K562 (cell line): ENCODE results near the gene CTDSPL. TPM values are rescaled to one million over a fixed set of nuclear protein-coding genes. Genes with fewer than 3 reads are reported as not detected.

Experiments
- CHD7 ChIP-seq: fragments of 200-600 bp; sonication (generic); IDR thresholded peaks from one replicate; pipeline ENCODE4 v1.6.1; 2012; ENCODE audit warnings: mild to moderate bottlenecking, low read depth, low read length, inconsistent platforms
- FIP1L1 ChIP-seq: fragments of 200-400 bp; formaldehyde crosslinking; IDR thresholded peaks from 2 replicates; pipeline ENCODE4 v1.6.1; 2018; ENCODE audit warnings: mild to moderate bottlenecking, low read depth, low read length; ENCODE audit not compliant: poor library complexity, severe bottlenecking
- MCM2 ChIP-seq: fragments of 450-650 bp; IDR thresholded peaks from 2 replicates; pipeline ENCODE4 v1.6.1; 2017; ENCODE audit warnings: low read depth, mild to moderate bottlenecking
- MEIS2 ChIP-seq: fragments of 450-650 bp; IDR thresholded peaks from 2 replicates; pipeline ENCODE4 v1.6.1; 2014; ENCODE audit warnings: mild to moderate bottlenecking; ENCODE audit not compliant: partially characterized antibody
- OTX1 ChIP-seq: fragments of 450-650 bp; formaldehyde crosslinking; IDR thresholded peaks from 2 replicates; pipeline ENCODE4 v1.4.0; 2022; ENCODE audit warnings: mild to moderate bottlenecking
- PHB ChIP-seq: fragments of 250-450 bp; sonication (Bioruptor Pico); IDR thresholded peaks from 2 replicates; pipeline ENCODE4 v1.5.0; 2021
- RBM25 ChIP-seq: fragments of 200-400 bp; formaldehyde crosslinking; IDR thresholded peaks from 2 replicates; pipeline ENCODE4 v1.6.1; 2018; ENCODE audit warnings: low read length, low read depth, moderate library complexity; ENCODE audit not compliant: severe bottlenecking
- RFX1 ChIP-seq: fragments of 450-650 bp; IDR thresholded peaks from 2 replicates; pipeline ENCODE4 v1.6.1; 2016; ENCODE audit warnings: mild to moderate bottlenecking, moderate library complexity
- SFPQ ChIP-seq: fragments of 200-400 bp; formaldehyde crosslinking; IDR thresholded peaks from 2 replicates; pipeline ENCODE4 v1.6.1; 2017; ENCODE audit warnings: mild to moderate bottlenecking, low read depth, low read length, moderate library complexity
- SMARCA4 ChIP-seq: fragments of 450-650 bp; IDR thresholded peaks from 2 replicates; pipeline ENCODE4 v1.6.1; 2016
- SMARCB1 ChIP-seq: IDR thresholded peaks from 2 replicates; pipeline ENCODE4 v1.6.1; 2011; ENCODE audit warnings: improper control_type of control experiment, low read depth; ENCODE audit not compliant: insufficient read length
- TBP ChIP-seq: optimal IDR thresholded peaks from 2 replicates; pipeline ENCODE3; 2011; ENCODE audit warnings: low read depth, low read length, improper control_type of control experiment
- TCF7 ChIP-seq: sonication (generic); IDR thresholded peaks from 2 replicates; pipeline ENCODE4 v1.6.1; 2016; ENCODE audit warnings: antibody characterized with exemption, borderline replicate concordance
- USF2 ChIP-seq: sonication (generic); formaldehyde crosslinking; IDR thresholded peaks from 2 replicates; pipeline ENCODE4 v1.5.0; 2020; ENCODE audit warnings: missing genetic modification reagents
- ZFP36 ChIP-seq: fragments of 150-350 bp; IDR thresholded peaks from 2 replicates; pipeline ENCODE4 v1.6.1; 2018; ENCODE audit warnings: low read length, low read depth; ENCODE audit not compliant: partially characterized antibody
- ZNF124 ChIP-seq: sonication (generic); formaldehyde crosslinking; IDR thresholded peaks from 2 replicates; pipeline ENCODE4 v1.8.1; 2022; ENCODE audit warnings: missing genetic modification reagents
- ZNF217 ChIP-seq: sonication (generic); formaldehyde crosslinking; IDR thresholded peaks from 2 replicates; pipeline ENCODE4 v1.8.0; 2022; ENCODE audit warnings: mild to moderate bottlenecking, missing genetic modification reagents
- polyA plus RNA-seq, 8 experiments: library from polyadenylated mRNA; depleted of rRNA in 4 of 8; stranded (reverse) in 5 of 8; unstranded in 3 of 8; fragments of >200 nt; fragmentation: Nextera tagmentation in 2 of 8; fragmentation: Illumina TruSeq in 1 of 8; extraction: Ambion mirVana in 2 of 8; extraction: Trizol in 1 of 8; gene quantifications; 2 replicates each; pipeline versions ENCODE4 v1.2.1 to v1.2.3, GENCODE V29; 2011 to 2014; ENCODE audit warnings: inconsistent platforms in 1 of 8, missing spikeins in 1 of 8
- total RNA-seq, 7 experiments: library from RNA; depleted of rRNA in 6 of 7; stranded (reverse); fragments of >200 nt in 6 of 7; fragmentation: Illumina TruSeq in 2 of 7; extraction: Trizol in 2 of 7; gene quantifications; 2 replicates each; pipeline versions ENCODE4 v1.2.1 to v1.2.3, GENCODE V29; 2011 to 2021; ENCODE audit warnings: low replicate concordance in 1 of 7

CTDSPL gene
- total and polyA plus RNA-seq, 9 of the 15 experiments (the other 6 are each of a cell fraction or from before 2014, with no cell fraction given) = 5.1 to 19.3 (median 11.3) TPM

GRCh38 chr3:37987751-37988179 lies 126.1 kb downstream of the CTDSPL start (continued):
- TF ChIP-seq SMARCB1 (no peak), RFX1 (no peak), TBP (no peak), SFPQ (no peak), RBM25 (no peak), FIP1L1 (no peak), OTX1 (CRISPR knock-in tag) (no peak), MCM2 (no peak), USF2 (CRISPR knock-in tag) (no peak), TCF7 (no peak), ZNF124 (CRISPR knock-in tag) (no peak), ZFP36 (no peak), SMARCA4 (no peak), PHB (no peak), ZNF217 (no peak), CHD7 (no peak), MEIS2 (no peak)
